IPS DF 4.7 (cell line): ENCODE data around the gene DPM1.

ENCODE experiments used
- DNase-seq: peaks from one replicate; pipeline ENCODE4 v3.0.0-alpha.2; 2013; ENCODE audit warnings: low spot score; ENCODE audit errors: extremely low read depth

The DPM1 gene

DNA sequence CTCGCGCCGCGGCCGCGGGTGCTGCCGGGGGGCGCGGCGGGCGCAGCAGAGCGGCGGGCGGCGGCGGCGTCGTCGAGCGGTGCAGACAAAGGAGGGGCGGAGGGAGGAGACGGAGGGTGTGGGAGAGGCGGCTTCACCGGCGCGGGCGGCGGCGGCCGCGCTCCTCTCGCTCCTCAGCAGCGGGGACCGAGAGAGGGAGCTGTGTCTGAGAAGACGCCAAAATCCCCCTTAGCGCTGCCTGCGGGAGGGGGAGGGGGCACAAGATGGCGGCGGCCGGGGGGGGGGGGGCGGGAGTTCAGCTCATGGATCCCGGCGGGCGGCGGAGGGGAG lies 27.4 kb downstream of the DPM1 start:
- no peak for DNase-seq

DNA sequence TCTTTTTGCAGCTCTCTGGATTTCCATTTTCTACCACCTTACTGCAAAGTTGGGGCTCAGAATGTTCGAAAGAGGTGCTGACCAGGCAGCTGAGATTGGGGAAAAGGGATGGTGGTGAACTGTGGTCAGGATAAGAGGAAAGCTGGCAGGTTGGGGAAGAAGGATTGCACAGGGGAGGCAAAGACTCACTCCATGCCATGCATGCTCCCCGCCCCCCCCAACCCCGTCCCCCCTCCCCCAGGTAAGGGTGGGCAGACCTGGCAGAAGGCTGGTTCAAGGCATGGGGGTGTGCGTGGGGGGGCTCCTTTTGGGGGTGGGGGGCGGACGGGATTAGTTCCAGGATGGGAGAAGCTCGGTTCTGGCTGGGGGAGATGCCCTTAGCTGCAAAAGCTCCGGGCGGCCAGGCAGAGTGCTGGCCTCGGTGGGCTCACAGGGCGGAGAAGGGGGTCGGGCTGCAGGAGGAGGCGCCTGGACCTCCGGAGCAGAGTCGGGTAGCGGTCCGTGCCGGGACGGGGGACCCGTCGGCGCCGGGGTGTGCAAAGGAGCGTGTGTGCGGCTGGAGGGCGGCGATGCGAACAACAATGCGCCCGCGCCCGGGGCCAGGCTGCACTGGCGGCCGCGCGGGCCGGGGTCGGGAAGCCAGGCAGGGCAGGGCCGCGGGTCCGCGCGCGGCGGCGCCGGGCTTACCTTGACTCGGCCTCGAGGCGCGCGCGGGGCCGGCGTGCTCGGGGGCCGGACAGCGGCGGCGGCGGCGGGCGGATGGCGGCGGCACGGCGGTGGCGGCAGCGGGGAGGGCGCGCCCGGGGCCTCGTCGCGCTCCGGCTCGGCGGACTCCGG lies 28.0 kb downstream of the DPM1 start:
- DNase-seq = no peak

DNA sequence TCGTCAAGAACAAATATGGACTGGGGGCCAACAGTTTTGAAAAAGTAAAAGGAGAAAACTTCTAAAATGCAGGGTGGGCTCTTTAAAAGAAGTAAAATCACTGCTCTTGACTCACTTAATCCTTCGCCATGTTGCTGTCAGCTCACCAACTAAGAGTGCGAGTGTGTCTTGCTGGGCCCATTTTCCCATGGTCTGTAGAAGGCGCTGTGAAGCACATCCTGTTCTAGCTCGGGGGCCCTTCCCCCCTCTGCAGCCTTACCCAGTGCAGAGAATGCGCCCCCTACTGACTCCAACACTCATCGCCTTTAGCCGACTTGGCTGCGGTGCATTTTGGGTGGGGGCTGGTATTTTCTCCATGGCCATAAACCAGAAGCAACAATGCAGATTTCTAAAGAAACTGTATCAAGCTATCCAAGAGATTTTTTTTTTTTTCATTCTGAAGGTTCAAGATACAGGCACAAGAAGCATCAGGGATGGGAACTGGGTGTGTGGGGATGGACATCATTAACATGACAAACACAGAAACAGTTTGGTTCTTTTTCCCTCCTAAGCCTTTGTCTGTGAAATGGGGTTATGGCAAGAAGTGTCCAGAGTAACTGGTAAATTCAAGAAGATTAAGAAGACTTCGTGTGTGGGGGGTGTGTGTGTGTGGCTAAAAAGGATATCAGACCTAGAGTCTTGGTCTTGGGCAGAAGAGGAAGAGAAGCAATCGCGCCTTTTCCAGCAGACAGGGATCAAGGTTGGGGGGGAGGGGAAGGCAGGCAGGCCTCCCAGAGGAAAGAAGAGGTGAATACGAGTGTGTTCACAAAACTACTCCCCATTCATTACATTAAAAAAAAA lies 28.8 kb downstream of the DPM1 start:
- DNase-seq = peak; percentile 94

DNA sequence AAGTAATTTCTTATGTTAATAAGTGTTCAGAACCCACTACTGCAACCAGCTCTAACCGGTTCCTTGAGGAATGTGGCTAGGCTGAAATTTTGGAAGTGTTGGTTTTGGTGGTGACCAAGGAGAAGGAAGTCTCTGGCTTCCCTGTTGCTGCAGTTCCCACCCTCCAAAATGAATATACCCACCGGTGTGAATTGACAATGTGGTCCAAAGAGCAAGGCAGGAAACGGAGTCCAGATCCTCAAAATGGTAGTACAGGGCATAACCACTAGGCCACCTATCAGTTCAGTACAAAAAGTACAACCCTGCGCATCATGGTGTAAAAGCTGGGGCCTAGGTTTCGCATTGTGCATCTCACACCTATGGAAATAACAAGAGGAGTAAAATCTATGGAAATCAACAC lies 29.9 kb downstream of the DPM1 start:
- DNase-seq = no peak

DNA sequence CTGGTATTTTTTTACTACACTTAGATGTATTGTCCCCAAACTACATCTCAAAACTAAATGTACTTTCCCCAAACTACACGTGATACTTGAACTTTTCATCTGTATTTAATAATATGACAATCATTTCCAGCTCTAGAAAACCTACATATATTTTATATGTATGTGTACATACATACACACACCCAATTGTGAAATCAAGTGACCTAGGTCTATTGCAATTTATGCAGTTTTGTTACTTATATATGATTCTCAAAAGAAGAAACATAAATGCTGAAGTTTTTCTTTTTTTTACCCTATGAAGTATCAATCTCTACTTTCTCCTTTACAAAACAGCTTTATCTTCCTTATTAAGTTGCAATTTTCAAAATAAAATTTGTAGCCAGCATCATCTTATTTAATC lies 31.8 kb downstream of the DPM1 start:
- DNase-seq = no peak

DNA sequence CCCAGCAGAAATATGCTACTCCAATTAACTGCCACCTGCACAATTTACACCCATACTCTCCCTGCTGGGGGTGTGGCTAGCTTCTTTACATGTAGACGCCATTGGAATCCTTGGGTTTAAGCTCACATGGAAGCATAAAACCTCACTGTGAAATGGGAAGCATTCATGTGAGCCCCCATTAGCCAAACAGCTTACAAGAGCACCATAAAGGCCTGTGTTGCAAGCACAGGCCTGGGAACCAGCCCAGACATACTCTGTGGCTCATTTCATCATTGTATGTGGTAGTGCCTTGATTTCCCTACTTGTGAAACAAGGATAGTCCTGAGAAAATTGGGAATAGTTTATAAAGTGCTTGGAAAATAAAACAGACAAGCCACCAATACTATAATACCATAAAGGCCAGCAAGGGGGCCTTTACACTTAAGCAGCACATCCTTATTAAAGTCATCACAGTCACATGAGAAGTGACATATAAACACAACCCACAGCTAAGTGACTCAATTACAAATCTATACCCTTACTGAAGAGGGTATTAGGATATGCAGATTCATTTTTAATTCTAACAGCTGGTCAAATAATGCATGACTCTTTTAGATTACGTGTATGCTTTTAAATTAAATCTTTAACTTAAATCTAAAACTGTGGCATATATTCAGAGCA lies 33.9 kb downstream of the DPM1 start:
- DNase-seq = no peak

DNA sequence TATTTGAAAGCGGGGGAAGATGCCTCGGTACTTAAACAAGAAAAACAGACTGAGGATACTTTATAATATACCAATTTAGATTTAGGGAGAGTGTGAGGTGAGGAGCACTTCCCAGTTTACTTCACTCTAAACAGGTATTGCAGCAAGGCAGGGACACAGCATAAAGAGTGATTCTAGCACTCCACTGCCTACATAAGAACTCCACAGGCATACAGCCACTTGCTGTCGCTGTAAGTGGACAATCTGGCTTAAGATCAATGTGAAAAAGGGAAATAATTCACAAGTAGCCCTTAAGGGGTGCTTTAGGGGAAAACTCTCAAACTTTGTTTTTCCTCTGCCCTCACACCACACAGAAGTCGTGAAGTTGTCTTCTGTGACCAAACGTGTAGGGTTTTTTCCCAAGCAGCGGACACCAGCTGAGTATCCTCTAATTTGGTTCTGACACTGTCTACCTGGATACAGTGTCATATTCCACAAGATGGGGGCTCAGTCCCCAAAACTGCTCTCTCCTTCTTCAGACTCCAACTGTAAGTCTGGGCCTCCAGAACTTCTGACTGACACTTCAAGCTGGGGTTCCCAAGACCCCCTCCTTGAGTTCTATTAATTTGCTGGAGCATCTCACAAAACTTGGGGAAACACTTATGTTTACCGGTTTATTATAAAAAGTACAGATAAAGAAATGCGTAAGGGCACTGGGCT lies 36.4 kb downstream of the DPM1 start:
- DNase-seq = no peak

DNA sequence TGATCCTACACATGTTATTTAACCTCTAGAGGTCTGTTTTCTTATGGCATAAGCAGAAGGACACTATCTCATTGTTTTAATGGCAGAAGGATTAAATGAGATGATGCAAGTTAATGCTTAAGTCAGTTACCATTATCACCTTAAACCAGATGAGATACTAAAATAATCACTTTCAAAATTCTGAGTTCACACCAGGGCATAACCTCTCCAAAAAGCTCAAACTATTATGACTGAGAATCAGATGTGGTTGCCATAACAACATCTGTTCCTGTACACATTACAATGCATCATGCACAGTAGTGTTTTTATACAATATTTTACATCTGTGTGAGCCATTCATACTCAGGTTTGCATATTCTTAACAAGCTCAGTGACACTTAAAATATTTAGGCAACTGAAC lies 37.3 kb downstream of the DPM1 start:
- no peak for DNase-seq

DNA sequence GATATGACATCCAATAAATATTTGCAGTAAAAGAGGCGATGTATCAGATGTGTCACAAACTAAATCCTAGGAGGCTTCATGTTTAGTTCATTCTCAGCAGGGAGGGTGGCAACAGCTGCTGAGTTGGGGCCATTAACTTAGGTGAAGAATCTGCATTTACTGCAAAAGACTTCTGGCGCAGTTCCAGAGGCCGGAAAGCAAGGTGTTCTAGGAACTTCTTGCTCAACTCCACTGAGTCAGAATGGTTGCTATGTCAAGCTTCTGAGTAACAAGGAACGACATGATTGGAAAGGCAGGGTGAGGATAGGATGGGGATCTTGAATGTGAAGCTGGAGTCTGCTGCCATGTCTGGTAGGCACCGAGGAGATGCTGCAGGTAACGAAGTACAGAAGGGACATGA lies 38.8 kb downstream of the DPM1 start:
- no peak for DNase-seq

DNA sequence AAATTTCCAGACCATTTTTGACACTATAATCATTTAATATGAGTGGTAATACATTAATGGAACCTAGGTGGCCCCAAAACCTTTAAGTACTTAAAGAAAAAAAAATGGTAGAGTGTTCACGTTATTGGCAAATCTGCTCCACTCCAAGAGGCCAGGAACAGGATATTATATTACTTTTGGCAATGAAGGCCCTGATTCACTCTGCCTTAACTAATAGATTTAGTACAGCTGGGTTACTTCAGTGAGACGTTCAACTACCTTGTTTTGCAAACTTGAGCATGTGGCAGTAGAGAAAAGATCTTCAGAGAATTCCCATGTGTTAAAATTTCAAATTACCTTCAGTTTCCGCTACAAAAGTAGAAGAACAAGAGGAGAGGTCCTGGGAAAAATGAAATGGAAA lies 39.9 kb downstream of the DPM1 start:
- no peak for DNase-seq

DNA sequence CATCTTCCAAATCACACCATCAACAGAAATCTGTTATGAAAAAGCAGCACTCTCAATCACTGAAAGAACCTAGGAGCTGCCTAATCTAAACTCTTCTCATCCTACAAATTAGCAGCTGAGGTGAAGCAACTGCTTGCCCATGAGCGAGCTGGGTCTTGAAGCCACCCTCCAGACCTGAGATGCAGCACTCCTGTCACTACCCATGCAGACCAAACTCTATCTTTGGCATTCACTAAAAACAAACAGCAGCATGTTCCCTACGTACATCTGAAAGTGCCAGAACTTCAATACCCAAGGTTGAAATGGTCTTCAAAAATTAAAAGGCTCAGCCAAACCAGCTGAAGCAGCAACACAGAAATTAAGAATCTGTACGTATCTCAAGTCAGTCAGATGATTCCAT lies 41.4 kb downstream of the DPM1 start:
- DNase-seq = no peak

DNA sequence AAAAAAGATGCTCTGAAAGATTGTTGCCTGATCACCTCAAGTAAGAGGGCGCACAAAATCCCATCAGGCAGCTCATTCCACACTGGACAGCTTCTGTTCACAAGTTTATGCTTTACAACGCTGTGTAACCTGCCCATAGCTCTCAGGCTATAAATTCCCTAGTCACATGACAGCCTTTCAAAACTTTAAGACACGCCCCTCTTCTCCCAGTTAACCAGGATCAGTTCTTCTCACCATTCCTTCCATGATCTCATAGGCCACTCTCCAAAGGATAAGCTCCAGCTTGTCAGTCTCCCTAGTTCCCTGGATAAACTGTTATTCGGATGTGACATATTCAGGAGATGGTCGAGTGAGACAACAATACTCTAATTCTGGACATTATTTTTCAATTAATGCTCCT lies 42.1 kb downstream of the DPM1 start:
- no peak for DNase-seq

DNA sequence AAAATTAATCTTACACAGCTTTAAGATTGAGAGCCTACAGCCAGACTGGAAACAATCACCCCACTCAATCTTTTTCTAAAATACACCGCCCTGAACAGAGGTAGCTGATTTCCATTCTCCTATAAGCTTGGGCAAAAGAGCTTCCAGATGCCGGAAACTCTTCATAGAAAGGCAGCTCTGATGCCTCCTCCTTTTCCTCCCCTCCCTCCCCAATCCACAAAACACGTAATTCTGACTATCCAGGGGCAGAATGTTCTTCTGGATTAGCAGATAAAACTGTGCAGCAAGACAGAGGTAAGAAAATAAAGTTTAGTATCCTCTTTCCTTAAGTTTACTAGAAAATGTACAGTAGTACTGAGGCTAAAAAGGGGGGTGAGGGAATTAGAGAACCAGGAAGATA lies 42.9 kb downstream of the DPM1 start:
- DNase-seq = no peak

DNA sequence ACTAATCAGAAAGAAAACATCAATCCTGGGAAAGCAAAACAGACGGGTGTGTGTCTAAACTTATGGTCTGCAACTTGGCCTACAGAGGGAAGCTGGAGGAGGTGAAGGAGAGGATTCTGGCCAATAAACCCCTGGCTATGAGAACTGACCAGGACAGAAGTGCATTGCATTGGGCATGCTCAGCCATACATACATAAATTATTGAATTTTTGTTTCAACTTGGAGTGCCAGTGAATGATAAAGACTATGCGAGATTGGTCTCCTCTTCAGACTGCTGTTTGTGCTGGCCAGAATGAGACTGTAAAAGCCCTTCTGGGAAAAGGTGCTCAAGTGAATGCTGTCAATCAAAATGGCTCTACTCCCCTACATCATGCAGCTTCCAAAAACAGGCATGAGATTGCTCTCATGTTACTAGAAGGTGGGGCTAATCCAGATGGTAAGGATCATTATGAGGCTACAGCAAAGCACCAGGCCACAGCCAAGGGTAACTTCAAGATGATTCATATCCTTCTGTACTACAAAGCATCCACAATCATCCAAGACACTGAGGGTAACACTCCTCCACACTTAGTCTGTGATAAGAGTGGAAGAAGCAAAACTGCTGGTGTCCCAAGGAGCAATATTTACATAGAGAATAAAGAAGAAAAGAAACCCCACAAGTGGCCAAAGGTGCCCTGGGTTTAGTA lies 44.5 kb downstream of the DPM1 start:
- no peak for DNase-seq

DNA sequence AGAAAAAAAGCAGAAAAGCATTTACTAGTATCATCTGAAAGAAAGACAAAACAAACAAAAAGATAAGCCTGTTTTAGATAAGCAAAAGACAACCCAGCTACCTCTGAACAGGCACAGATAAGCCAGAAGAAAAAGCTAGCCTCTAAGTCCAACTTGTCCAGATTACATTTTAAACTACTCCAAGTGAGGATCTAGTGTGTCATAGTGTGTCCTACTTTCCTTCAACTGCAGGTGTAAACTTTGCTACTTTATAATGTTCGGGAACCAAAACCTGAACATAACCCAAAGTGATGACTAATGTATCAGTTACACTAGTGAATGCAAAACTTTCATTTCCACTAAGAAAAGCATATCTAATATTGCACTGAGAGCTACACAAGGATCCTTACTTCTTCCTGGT lies 46.6 kb downstream of the DPM1 start:
- DNase-seq = no peak

DNA sequence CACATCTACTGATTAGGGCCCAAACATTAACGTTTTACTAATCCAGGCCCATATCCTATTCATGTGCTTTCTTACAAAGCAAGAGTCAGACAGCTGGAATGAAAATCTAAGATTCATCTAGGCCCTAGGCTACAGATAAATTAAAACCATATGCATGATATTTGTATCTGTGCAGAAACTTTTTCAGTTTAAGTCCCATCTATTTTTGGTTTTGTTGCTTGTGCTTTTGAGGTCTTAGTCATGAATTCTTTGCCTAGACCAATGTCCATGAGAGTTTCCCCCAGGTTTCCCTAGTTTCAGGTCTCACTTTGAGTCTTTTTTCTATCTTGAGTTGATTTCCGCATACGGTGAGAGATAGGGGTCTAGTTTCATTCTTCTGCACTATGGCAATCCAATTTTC lies 47.3 kb downstream of the DPM1 start:
- DNase-seq = no peak

DNA sequence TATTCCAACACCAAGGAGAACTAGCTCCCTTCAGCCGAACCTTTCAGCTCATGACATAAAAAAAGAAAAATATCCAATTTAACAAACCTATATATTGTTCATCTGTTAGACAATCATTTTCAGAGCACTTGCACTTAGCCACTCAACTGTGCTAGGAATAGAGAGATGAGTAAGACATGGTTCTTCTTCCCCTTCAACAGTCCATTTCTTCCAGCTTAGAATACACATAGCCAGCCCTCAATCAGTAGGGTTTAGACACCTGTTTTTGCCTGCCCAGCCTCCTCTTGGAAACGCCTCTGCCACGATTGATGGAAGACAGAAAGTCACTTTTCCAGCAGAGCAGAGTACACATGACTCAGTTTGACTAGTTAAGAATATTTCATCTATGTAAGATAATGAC lies 48.9 kb downstream of the DPM1 start:
- DNase-seq = no peak

DNA sequence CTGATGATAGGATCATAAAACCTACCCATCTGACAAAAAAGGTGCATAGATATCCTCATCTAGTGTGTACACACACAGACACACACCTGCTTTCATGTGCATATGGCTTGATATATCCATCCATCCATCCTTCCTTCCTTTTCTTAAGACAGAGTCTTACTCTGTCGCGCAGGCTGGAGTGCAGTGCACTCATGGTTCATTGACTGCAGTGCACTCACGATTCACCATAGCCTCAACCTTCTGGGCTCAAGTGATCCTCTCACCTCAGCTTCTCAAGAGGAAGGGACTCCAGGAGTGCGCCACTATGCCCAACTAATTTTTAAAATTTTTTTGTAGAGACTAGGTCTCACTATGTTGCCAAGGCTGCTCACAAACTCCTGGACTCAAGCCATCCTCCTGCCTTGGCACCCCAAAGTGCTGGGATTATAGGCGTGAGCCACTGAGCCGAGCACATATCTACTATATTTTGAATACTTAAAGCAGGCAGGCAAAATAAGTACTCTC lies 54.2 kb downstream of the DPM1 start:
- no peak for DNase-seq

DNA sequence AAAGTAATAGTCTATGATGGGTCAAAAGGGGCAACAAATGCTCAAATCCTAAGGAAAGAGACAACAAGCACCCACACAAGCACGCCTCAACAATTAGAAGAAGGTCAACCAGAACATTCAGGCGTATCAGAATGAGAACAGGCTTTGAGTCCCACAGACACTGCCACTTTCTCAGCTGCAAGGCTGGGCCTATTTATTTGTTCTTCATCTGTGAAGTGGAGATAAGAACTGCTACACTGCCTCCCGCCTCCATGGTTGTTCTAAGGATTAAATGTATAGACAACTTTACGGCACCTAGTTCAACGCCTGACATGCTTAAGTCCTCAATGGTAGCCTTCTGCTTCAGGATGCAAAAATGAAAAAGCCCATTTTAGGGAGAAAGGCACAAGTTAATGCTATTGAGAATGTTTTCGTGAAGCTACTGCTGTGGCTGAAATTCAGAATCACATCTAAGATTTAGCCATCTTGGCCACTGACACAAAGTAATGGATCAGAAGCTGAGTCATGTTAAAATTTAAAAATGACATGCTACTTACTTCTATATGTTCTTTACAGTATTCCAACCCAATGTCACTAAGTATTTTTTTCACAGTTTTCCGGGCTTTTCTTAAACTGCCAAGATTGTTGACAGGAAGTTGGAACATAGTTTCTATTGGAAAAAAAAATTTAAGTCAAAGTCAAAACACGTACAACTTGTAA lies 54.8 kb downstream of the DPM1 start:
- DNase-seq = no peak

DNA sequence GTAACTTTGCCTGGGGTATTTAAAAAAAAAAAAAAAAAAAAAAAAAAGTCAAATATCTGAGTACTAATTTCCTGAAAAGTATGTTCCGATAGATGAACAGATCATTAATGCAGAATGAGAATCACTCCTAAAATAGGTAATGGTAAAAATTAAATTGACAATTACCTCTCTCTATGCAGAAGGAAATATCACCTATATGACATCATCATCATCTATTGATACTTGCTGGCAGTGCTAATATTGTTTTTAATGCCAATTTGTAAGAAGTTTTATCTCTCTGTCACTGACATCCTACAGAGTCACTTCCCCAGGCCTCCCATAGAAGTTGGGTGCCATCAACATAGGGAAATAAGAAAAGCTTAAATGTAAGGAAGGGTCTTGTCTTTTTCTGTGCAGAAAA lies 57.0 kb downstream of the DPM1 start:
- DNase-seq = no peak
